GM12864 (cell line): ENCODE measurements around the gene BTRC.
A peak's percentile ranks its signal among the peaks of the same experiment; 100 is the strongest.

ENCODE experiments used
- DNase-seq: peaks from one replicate; pipeline ENCODE4 v3.0.0-alpha.2; 2011; ENCODE audit warnings: low read depth
- H3K4me3 ChIP-seq: 2 replicates; pipeline ENCODE4 v1.5.1; 2011; ENCODE audit warnings: mild to moderate bottlenecking, low read depth, low read length, control low read depth
- CTCF ChIP-seq: IDR thresholded peaks from 2 replicates; pipeline ENCODE4 v1.5.1; 2011; ENCODE audit warnings: low read depth, mild to moderate bottlenecking, moderate library complexity, low read length, control low read depth, inconsistent platforms; ENCODE audit errors: missing control alignments

BTRC gene

GRCh38 chr10:101436302-101436701 lies 82.3 kb downstream of the BTRC start:
- no peak overlapping the region for H3K4me3 ChIP-seq
- TF ChIP-seq CTCF = no peak
- no peak for DNase-seq

GRCh38 chr10:101438881-101439391 lies 85.0 kb downstream of the BTRC start:
- H3K4me3 ChIP-seq = no peak overlapping the region
- no peak for DNase-seq
- TF ChIP-seq CTCF = no peak

- no peak overlapping the region for H3K4me3 ChIP-seq
- peak; percentile 71 for TF ChIP-seq CTCF
- peak; percentile 18 for DNase-seq
Measured at GRCh38 chr10:101441541-101442455, 87.8 kb downstream of the BTRC start.

GRCh38 chr10:101442456-101442800 lies 88.5 kb downstream of the BTRC start:
- no peak for TF ChIP-seq CTCF
- no peak for DNase-seq
- no peak overlapping the region for H3K4me3 ChIP-seq

- DNase-seq = no peak
- peak; percentile 19 for TF ChIP-seq CTCF
- H3K4me3 ChIP-seq = no peak overlapping the region
Measured at GRCh38 chr10:101444058-101444898, 90.3 kb downstream of the BTRC start.

GRCh38 chr10:101446071-101446470 lies 92.1 kb downstream of the BTRC start:
- no peak for TF ChIP-seq CTCF

More at GRCh38 chr10:101446071-101446470, 92.1 kb downstream of the BTRC start:
- no peak overlapping the region for H3K4me3 ChIP-seq
- DNase-seq = no peak
